ENCODE data around the gene URB1. TPM values are rescaled to one million over a fixed set of nuclear protein-coding genes. Genes with fewer than 3 reads are reported as not detected.

Gene URB1
- total and polyA plus RNA-seq, 2 of the 8 experiments (the other 6 are each of a cell fraction or from before 2014, with no cell fraction given): 8.1 to 28.9 TPM

DNA sequence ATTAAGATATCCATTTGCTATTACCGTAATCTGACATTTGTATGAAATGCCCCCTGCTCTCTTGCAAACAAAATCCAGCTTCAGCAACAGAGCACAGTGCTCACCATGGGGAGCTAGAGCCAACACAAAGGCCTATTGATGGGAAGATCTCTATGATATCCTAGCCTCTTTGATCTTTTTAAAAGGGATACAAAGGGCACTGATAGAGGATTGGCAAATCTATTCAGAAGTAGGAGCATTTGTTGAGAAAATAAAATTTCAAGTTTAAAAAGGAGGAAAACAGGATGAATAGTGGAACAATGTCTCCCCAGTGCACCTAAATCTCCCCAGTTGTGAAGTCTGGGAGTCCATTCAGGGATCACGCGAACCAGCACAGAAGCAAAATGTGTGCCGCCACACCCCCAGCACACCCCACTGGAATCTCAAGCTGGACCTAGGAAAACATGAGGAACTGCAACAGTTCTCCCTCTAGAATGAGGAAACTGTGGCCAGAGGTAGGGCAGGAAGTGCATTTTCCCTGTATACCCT is 62.0 kb downstream of the URB1 start:
- H3K27ac ChIP-seq (ENCODE audit: low read depth, low read length): no peak overlapping the region
- TF ChIP-seq KDM4A (IDR thresholded peaks at IDR 0.05; ENCODE audit: low read depth, low read length, severe bottlenecking): no peak
- TF ChIP-seq SUZ12 (IDR thresholded peaks at IDR 0.05; ENCODE audit: low read length): no peak
- no peak for TF ChIP-seq HDAC6 (IDR thresholded peaks at IDR 0.05; ENCODE audit: low read depth, low read length)
- no peak for TF ChIP-seq TCF12 (IDR thresholded peaks at IDR 0.05; ENCODE audit: low read depth, low read length)

More for the DNA sequence above, 62.0 kb downstream of the URB1 start:
- ChIA-PET CTCF (ENCODE audit: partially characterized antibody) (no interaction called here), POLR2A (ENCODE audit: partially characterized antibody) (no interaction called here)
- Histone ChIP-seq H4K20me1 (replicated peaks in 1 of 2; ENCODE audit: control insufficient read depth in 1 of 2, insufficient read depth in 2 of 2, low read length in 2 of 2) (peaks cover 0 to 6% of the 10 kb centered on the region in 2 experiments), H2AFZ (ENCODE audit: low read length) (no peak overlapping the region), H3K4me3 (ENCODE audit: extremely low read depth in 1 of 4, insufficient read depth in 2 of 4, low read depth in 3 of 4, low read length in 4 of 4) (no peak overlapping the region), H3K27me3 (replicated peaks in 1 of 4; ENCODE audit: control insufficient read depth in 3 of 4, extremely low read depth in 1 of 4, insufficient read depth in 3 of 4, low read length in 3 of 4) (no peaks in the 10 kb centered on the region), H2BK12ac (ENCODE audit: low read depth, low read length) (no peak overlapping the region), H2BK120ac (replicated peaks; ENCODE audit: low read depth, low read length) (no peak overlapping the region), H2BK20ac (ENCODE audit: low read length) (no peak overlapping the region), H3K36me3 (ENCODE audit: control insufficient read depth in 2 of 4, insufficient read depth in 4 of 4, low read length in 3 of 4) (peaks cover 10 to 49% (median 25%) of the 10 kb centered on the region in 4 experiments), H3K79me2 (ENCODE audit: control insufficient read depth in 1 of 2, insufficient read depth in 2 of 2, low read length in 2 of 2) (0 out of 4 replicates have a peak, but pooled peaks cover 0 to 3% of the 10 kb centered on the region in 2 experiments), H2AK5ac (ENCODE audit: low read depth, low read length) (no peak overlapping the region), H2BK5ac (ENCODE audit: low read depth, low read length) (no peak overlapping the region), H3K4ac (replicated peaks; ENCODE audit: insufficient read length, low read depth, low read length) (no peak overlapping the region), H4K8ac (ENCODE audit: extremely low read depth, insufficient read depth, low read length) (no peak overlapping the region), H3K9ac (replicated peaks in 1 of 4; ENCODE audit: extremely low read depth in 1 of 4, low read depth in 3 of 4, low read length in 3 of 4) (no peak overlapping the region), H3K14ac (ENCODE audit: insufficient read length) (no peak overlapping the region), H4K5ac (ENCODE audit: insufficient read length, low read depth, low read length) (no peak overlapping the region), H4K91ac (replicated peaks; ENCODE audit: insufficient read length, low read length) (no peak overlapping the region), H3K23ac (ENCODE audit: insufficient read length) (no peak overlapping the region), H3K4me1 (replicated peaks in 1 of 4; ENCODE audit: control insufficient read depth in 3 of 4, insufficient read depth in 4 of 4, low read length in 3 of 4) (peaks cover 0 to 14% (median 5%) of the 10 kb centered on the region in 4 experiments; a peak in 3 of 7 replicates), H3K9me3 (ENCODE audit: insufficient read depth in 2 of 2, low read depth in 1 of 2, low read length in 1 of 2) (no peaks in the 10 kb centered on the region), H2BK15ac (ENCODE audit: low read length) (no peak overlapping the region), H3K23me2 (ENCODE audit: low read depth, low read length) (no peaks in the 10 kb centered on the region), H3K79me1 (ENCODE audit: low read depth, low read length) (no peaks in the 10 kb centered on the region), H3K4me2 (ENCODE audit: insufficient read depth in 1 of 2, low read depth in 2 of 2, low read length in 2 of 2) (no peak overlapping the region), H3K56ac (replicated peaks; ENCODE audit: insufficient read length, low read depth, low read length) (no peak overlapping the region), H3K18ac (ENCODE audit: extremely low read depth, low read length) (no peak overlapping the region)
- FAIRE-seq: no peak
- WGBS, 2 experiments (ENCODE audit: extremely low coverage in 1 of 2, insufficient coverage in 1 of 2, insufficient read length in 1 of 2, insufficient replicate concordance in 2 of 2, low coverage in 1 of 2, low lambda C conversion rate in 2 of 2, missing lambda C conversion rate in 1 of 2): 89% methylated on average over 4 of the region's 4 CpGs; no CpG with 5 or more reads in 1 of the 2 experiments
- no peak for DNase-seq (ENCODE audit: low read depth in 1 of 2, low spot score in 2 of 2)
